ACC112 (cell line): ENCODE data around the gene DAZ2.
"Not testable (repeated sequence)": the region's sequence is repeated elsewhere in the genome, so short reads cannot be mapped to it uniquely, and the experiment has no call there.

ENCODE experiments used
- H2AFZ ChIP-seq: fragments of 200-600 bp; sonication (generic); one replicate; pipeline ENCODE4 v1.6.0; 2017; ENCODE audit warnings: antibody characterized with exemption, low read length; ENCODE audit not compliant: unreplicated experiment
- H3K27ac ChIP-seq: fragments of 200-600 bp; sonication (generic); 2 replicates; pipeline ENCODE4 v1.5.1; 2014; ENCODE audit warnings: low read depth, mild to moderate bottlenecking, antibody characterized with exemption, low read length, moderate library complexity
- H3K27me3 ChIP-seq: fragments of 200-600 bp; sonication (generic); 2 replicates; pipeline ENCODE4 v1.6.1; 2014; ENCODE audit warnings: mild to moderate bottlenecking, antibody characterized with exemption, low read length, moderate library complexity, mixed read lengths; ENCODE audit not compliant: insufficient read depth
- H3K36me3 ChIP-seq: fragments of 200-600 bp; sonication (generic); 2 replicates; pipeline ENCODE4 v1.6.1; 2016; ENCODE audit warnings: mild to moderate bottlenecking, antibody characterized with exemption, low read length, moderate library complexity, mixed read lengths; ENCODE audit not compliant: insufficient read depth
- H3K4me1 ChIP-seq: fragments of 200-600 bp; sonication (generic); one replicate; pipeline ENCODE4 v1.6.1; 2016; ENCODE audit warnings: low read length, mixed read lengths; ENCODE audit not compliant: insufficient read depth, unreplicated experiment, control insufficient read depth
- H3K4me3 ChIP-seq: fragments of 200-600 bp; sonication (generic); 2 replicates; pipeline ENCODE4 v1.5.1; 2014; ENCODE audit warnings: mild to moderate bottlenecking, low read depth, low read length
- H3K79me2 ChIP-seq: fragments of 200-600 bp; sonication (generic); one replicate; pipeline ENCODE4 v1.6.0; 2016; ENCODE audit warnings: low read length; ENCODE audit not compliant: control insufficient read depth, unreplicated experiment, insufficient read depth

The DAZ2 gene

GRCh38 chrY:23219233-23219632 is at the start of gene DAZ2:
Gene DAZ2, plus strand, starts transcription at chrY:23219533. Its CDS starts 208 bp downstream, at chrY:23219741.
- H3K27ac ChIP-seq, H3K79me2 ChIP-seq, H3K36me3 ChIP-seq, H3K27me3 ChIP-seq, H2AFZ ChIP-seq, H3K4me3 ChIP-seq, H3K4me1 ChIP-seq: not testable (repeated sequence)

- H3K4me3 ChIP-seq, H3K27me3 ChIP-seq, H3K36me3 ChIP-seq, H3K79me2 ChIP-seq, H3K4me1 ChIP-seq, H2AFZ ChIP-seq, H3K27ac ChIP-seq: not testable (repeated sequence)
These were observed 20.4 kb upstream of the DAZ2 start, which contains the start of gene DAZ1 for GRCh38 chrY:23198908-23199307. Gene DAZ1, minus strand, starts transcription at chrY:23199008. Its CDS starts 208 bp downstream, at chrY:23198800.

GRCh38 chrY:23207455-23207854 is 11.9 kb upstream of the DAZ2 start:
- H3K79me2 ChIP-seq = not testable (repeated sequence)

GRCh38 chrY:23209802-23210495 is 9.4 kb upstream of the DAZ2 start:
- H3K79me2 ChIP-seq, H3K36me3 ChIP-seq, H2AFZ ChIP-seq, H3K27me3 ChIP-seq, H3K27ac ChIP-seq, H3K4me3 ChIP-seq, H3K4me1 ChIP-seq: not testable (repeated sequence)

More at GRCh38 chrY:23207455-23207854, 11.9 kb upstream of the DAZ2 start:
- H3K27ac ChIP-seq, H3K27me3 ChIP-seq, H3K4me1 ChIP-seq, H3K36me3 ChIP-seq, H3K4me3 ChIP-seq, H2AFZ ChIP-seq: not testable (repeated sequence)

GRCh38 chrY:23210681-23211080 is 8.7 kb upstream of the DAZ2 start:
- not testable (repeated sequence) for H3K4me1 ChIP-seq, H3K36me3 ChIP-seq, H2AFZ ChIP-seq

More at GRCh38 chrY:23210681-23211080, 8.7 kb upstream of the DAZ2 start:
- not testable (repeated sequence) for H3K4me3 ChIP-seq, H3K27me3 ChIP-seq, H3K27ac ChIP-seq, H3K79me2 ChIP-seq
